OCI-LY7 (cell line): ENCODE results near the gene DUSP22. TPM values are rescaled to one million over a fixed set of nuclear protein-coding genes. Genes with fewer than 3 reads are reported as not detected.

Experiments used
- BruUV-seq: library from RNA; stranded (reverse); fragments of 400-500 nt; replicated peaks from 2 replicates; lab custom pipeline; 2021; lab: Mats Ljungman, UMichigan
- CTCF ChIA-PET: fragments of 300-600 bp; sonication (Branson Sonifier 250); formaldehyde crosslinking; loops from one replicate; lab custom pipeline; 2022; ENCODE audit warnings: antibody characterized with exemption; ENCODE audit not compliant: unreplicated experiment; lab: Charles Lee
- POLR2A ChIA-PET: fragments of 300-600 bp; sonication (Branson Sonifier 250); formaldehyde crosslinking; loops from one replicate; lab custom pipeline; 2022; ENCODE audit warnings: antibody characterized with exemption; lab: Charles Lee
- DNase-seq: peaks from one replicate; pipeline ENCODE4 v3.0.0-alpha.2; 2015; ENCODE audit warnings: low spot score
- H2AFZ ChIP-seq: fragments of 200-600 bp; sonication (generic), shearing (Covaris generic); 2 replicates; pipeline ENCODE4 v1.6.1; 2014; ENCODE audit warnings: mild to moderate bottlenecking, antibody characterized with exemption, low read length, moderate library complexity
- H3K27ac ChIP-seq: fragments of 200-600 bp; sonication (generic); 2 replicates; pipeline ENCODE4 v1.5.1; 2014; ENCODE audit warnings: mixed run types, low read depth, mild to moderate bottlenecking, moderate library complexity, low read length, inconsistent platforms; ENCODE audit not compliant: poor library complexity, severe bottlenecking
- H3K36me3 ChIP-seq: fragments of 200-600 bp; sonication (generic); 2 replicates; pipeline ENCODE4 v1.6.1; 2014; ENCODE audit warnings: mild to moderate bottlenecking, antibody characterized with exemption, low read length, moderate library complexity, mixed read lengths; ENCODE audit not compliant: insufficient read depth
- H3K4me1 ChIP-seq: fragments of 200-600 bp; sonication (generic); 2 replicates; pipeline ENCODE4 v1.5.1; 2014; ENCODE audit warnings: mild to moderate bottlenecking, low read length; ENCODE audit not compliant: insufficient read depth, poor library complexity, severe bottlenecking
- H3K4me2 ChIP-seq: fragments of 200-600 bp; sonication (generic); 2 replicates; pipeline ENCODE4 v1.6.1; 2014; ENCODE audit warnings: mild to moderate bottlenecking, low read length
- H3K4me3 ChIP-seq: fragments of 200-600 bp; sonication (generic); 2 replicates; pipeline ENCODE4 v1.5.1; 2014; ENCODE audit warnings: mild to moderate bottlenecking, low read depth, low read length; ENCODE audit not compliant: poor library complexity, severe bottlenecking
- H3K79me2 ChIP-seq: fragments of 200-600 bp; sonication (generic); 2 replicates; pipeline ENCODE4 v1.6.1; 2016; ENCODE audit warnings: low read depth, mild to moderate bottlenecking, low read length, moderate library complexity, mixed read lengths; ENCODE audit not compliant: insufficient read depth
- H3K9me2 ChIP-seq: fragments of 200-600 bp; sonication (generic); 2 replicates; pipeline ENCODE4 v1.6.1; 2016; ENCODE audit warnings: mild to moderate bottlenecking, low read length, mixed read lengths; ENCODE audit not compliant: insufficient read depth
- H3K9me3 ChIP-seq: fragments of 200-600 bp; sonication (generic); 2 replicates; pipeline ENCODE4 v1.6.1; 2014; ENCODE audit warnings: mild to moderate bottlenecking, mixed run types, low read length, mixed read lengths
- H4K20me1 ChIP-seq: fragments of 200-600 bp; sonication (generic); 2 replicates; pipeline ENCODE4 v1.6.1; 2014; ENCODE audit warnings: mild to moderate bottlenecking, antibody characterized with exemption, low read length, moderate library complexity, mixed read lengths; ENCODE audit not compliant: insufficient read depth
- EZH2phosphoT487 ChIP-seq: fragments of 200-600 bp; sonication (generic); IDR thresholded peaks from 2 replicates; pipeline ENCODE4 v1.6.1; 2018; ENCODE audit warnings: low read depth, borderline replicate concordance, mild to moderate bottlenecking, mixed run types, antibody characterized with exemption, low read length, moderate library complexity, mixed read lengths
- intact Hi-C: fragments of 100-400 bp; cut with micrococcal nuclease; formaldehyde crosslinking; loops from one replicate; pipeline ENCODE4 v1.10.0; 2022; ENCODE audit not compliant: unreplicated experiment
- total RNA-seq, 2 experiments: library from RNA; depleted of rRNA in 1 of 2; stranded (reverse); fragments of >200 nt in 1 of 2; shearing (Covaris generic) in 1 of 2; gene quantifications; 2 replicates each; pipeline ENCODE4 v1.2.3, GENCODE V29; 2014 to 2022
- TF ChIP-seq, protein P1 (sequence below): fragments of 200-600 bp; sonication (generic); conservative IDR thresholded peaks from 2 replicates; pipeline ENCODE4 v1.5.1; 2014; ENCODE audit warnings: mild to moderate bottlenecking, antibody characterized with exemption, low read length, moderate library complexity, mixed read lengths

Gene DUSP22
- total RNA-seq, 2 experiments from 2014 or later: 149 to 171 TPM

DNA sequence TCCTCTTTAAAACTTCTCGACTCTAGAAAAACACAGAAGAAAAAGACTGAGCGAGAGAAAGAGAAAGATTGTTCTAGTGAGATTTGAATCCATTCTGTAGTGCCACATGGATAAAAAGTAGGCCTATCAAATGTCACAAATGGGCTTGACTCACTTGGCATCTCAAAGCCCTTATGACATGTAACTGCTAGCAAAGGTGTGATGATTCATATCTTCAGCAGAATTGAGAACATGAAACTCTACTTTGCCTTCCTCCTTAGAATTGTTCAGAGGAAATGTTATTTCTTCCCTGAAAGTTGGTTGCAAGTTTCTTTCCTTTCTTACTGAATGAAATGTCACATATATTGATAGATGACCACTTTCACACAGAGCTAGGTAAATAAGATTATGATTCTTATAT, 40.4 kb upstream of the DUSP22 start:
- BruUV-seq: no TSS peak
- CTCF ChIA-PET: no interaction called here
- Histone ChIP-seq H2AFZ (peak overlapping the region; percentile 21; the same call in 1 of the 2 replicates), H3K4me1 (peaks cover 24% of the 10 kb centered on the region), H3K36me3 (no peaks in the 10 kb centered on the region), H4K20me1 (no peaks in the 10 kb centered on the region), H3K4me3 (no peak overlapping the region), H3K9me2 (no peaks in the 10 kb centered on the region), H3K9me3 (no peaks in the 10 kb centered on the region), H3K79me2 (no peaks in the 10 kb centered on the region), H3K4me2 (no peak overlapping the region), H3K27ac (no peak overlapping the region)
- intact Hi-C loops: no loop called here
- POLR2A ChIA-PET: no interaction called here
- TF ChIP-seq, protein P1, sequence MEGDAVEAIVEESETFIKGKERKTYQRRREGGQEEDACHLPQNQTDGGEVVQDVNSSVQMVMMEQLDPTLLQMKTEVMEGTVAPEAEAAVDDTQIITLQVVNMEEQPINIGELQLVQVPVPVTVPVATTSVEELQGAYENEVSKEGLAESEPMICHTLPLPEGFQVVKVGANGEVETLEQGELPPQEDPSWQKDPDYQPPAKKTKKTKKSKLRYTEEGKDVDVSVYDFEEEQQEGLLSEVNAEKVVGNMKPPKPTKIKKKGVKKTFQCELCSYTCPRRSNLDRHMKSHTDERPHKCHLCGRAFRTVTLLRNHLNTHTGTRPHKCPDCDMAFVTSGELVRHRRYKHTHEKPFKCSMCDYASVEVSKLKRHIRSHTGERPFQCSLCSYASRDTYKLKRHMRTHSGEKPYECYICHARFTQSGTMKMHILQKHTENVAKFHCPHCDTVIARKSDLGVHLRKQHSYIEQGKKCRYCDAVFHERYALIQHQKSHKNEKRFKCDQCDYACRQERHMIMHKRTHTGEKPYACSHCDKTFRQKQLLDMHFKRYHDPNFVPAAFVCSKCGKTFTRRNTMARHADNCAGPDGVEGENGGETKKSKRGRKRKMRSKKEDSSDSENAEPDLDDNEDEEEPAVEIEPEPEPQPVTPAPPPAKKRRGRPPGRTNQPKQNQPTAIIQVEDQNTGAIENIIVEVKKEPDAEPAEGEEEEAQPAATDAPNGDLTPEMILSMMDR: no peak
- no peak for TF ChIP-seq EZH2phosphoT487
- DNase-seq: no peak

DNA sequence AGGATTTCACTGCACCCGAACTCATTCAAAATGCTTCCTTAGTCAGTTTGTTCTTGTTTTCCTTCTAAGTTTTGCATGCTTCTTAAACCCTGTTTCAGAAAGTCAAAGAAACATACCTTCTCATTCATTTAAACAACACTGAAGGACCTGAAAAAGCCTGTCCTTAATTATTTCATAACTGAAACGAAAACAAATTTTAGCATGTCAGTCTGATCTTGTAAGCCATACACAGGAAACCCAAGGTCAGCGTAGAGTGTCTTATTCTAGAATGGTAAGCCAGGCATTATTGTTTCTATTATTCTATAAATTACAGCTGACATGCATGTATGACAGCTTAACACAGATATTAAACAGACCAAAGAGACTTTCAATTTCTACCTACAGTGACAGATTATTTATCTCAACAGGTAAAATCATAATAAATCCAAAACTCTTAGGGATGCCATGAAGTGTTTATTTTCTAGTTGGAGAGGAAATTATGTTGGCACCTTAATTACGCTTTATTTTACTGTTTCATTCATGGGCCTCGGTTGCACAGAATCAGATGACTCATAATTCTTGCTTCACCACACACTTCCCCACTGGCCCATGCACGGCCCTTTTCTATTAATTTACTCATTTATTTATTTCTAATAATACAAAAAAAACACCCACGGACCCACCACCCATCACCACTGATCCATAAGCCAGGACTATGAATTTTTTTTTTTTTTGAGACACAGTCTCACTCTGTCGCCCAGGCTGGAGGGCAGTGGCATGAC, 39.3 kb upstream of the DUSP22 start:
- no peak for DNase-seq
- Histone ChIP-seq H3K9me3 (no peaks in the 10 kb centered on the region), H3K4me3 (no peak overlapping the region), H2AFZ (peak overlapping the region; percentile 56; the same call in 1 of the 2 replicates), H3K27ac (no peak overlapping the region), H3K36me3 (no peaks in the 10 kb centered on the region), H3K9me2 (no peaks in the 10 kb centered on the region), H4K20me1 (no peaks in the 10 kb centered on the region), H3K4me2 (0 out of 2 replicates have a peak overlapping the region, but pooled peaks have one; percentile 8), H3K4me1 (peaks cover 30% of the 10 kb centered on the region), H3K79me2 (no peaks in the 10 kb centered on the region)
- intact Hi-C loops: no loop called here
- CTCF ChIA-PET: no interaction called here
- TF ChIP-seq EZH2phosphoT487: no peak
- TF ChIP-seq, protein P1: no peak
- POLR2A ChIA-PET: interaction anchor here (0.7 kb wide), 1 partner anchor 8 kb away, joined by 3 read pairs; no protein-coding TSS in a partner anchor
- no TSS peak for BruUV-seq

DNA sequence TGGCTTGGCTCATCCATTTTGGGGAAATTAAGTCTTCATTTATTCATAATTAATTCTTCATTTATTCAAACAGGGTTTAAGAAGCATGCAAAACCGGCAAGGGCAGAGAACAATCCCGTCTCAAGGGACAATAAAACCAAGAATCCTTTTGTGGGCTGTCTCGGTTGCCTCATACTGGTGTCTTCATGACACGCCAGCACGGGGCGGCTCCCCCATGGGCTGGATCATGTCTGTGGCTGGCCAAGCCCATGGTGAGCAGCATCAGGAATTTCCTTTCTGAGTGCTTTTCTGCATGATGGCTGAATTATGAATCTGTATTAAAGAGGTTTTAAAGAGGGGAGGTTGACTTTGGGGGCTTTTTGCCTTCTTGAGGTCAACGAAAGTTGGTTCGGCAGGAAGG, 38.3 kb upstream of the DUSP22 start:
- Histone ChIP-seq H3K4me1 (peaks cover 27% of the 10 kb centered on the region), H3K27ac (no peak overlapping the region), H3K36me3 (no peaks in the 10 kb centered on the region), H3K9me3 (peaks cover 1% of the 10 kb centered on the region; the same call in 1 of the 2 replicates), H2AFZ (no peak overlapping the region), H3K9me2 (no peaks in the 10 kb centered on the region), H3K4me2 (no peak overlapping the region), H4K20me1 (no peaks in the 10 kb centered on the region), H3K79me2 (no peaks in the 10 kb centered on the region), H3K4me3 (no peak overlapping the region)
- POLR2A ChIA-PET: interaction anchor here (1.0 kb wide), 1 partner anchor 12 kb away, joined by 3 read pairs; no protein-coding TSS in a partner anchor
- intact Hi-C loops: no loop called here
- no TSS peak for BruUV-seq
- CTCF ChIA-PET: no interaction called here
- DNase-seq: no peak
- TF ChIP-seq, protein P1: no peak
- no peak for TF ChIP-seq EZH2phosphoT487
